Measurements from ENCODE around the gene STAG3. TPM values are rescaled to one million over a fixed set of nuclear protein-coding genes. Genes with fewer than 3 reads are reported as not detected.

Gene STAG3
- total RNA-seq, 1 donor from 2014 or later = not detected

DNA sequence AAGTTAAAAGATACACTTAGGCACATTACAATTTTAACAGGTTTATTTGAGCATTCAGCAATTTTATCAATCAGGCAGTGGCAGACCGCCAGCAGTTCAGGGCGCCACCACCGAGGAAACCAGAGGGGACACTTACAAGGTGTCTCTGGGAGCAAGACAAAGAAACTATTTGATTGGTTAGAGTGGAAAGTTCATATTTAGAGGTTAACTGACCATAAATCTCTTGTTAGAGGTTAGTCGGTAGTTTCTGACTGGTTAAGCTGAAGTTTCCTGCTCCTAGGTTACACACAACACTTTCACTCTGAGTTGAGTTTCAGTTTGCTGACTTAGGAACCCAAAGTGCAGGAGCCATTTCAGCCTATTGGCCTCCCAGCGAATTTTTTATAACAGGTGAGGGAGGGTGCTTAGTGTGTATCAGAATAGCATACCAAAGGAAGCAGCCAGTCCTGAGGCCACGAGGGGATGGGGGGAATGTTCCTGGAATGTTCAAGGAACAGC, 31.2 kb downstream of the STAG3 start:
- Histone ChIP-seq H3K27me3 (no peaks in the 10 kb centered on the region), H3K36me3 (no peaks in the 10 kb centered on the region), H3K27ac (no peak overlapping the region), H3K4me3 (no peak overlapping the region), H3K9me3 (no peaks in the 10 kb centered on the region), H3K4me1 (no peaks in the 10 kb centered on the region)
- DNase-seq (ENCODE audit: extremely low spot score in 2 of 2) = no peak
- no peak for TF ChIP-seq POLR2A (IDR thresholded peaks at IDR 0.05)
- TF ChIP-seq POLR2AphosphoS5 (IDR thresholded peaks at IDR 0.05; ENCODE audit: insufficient read depth in 1 of 2, low read depth in 1 of 2) = no peak
- TF ChIP-seq, protein P1, sequence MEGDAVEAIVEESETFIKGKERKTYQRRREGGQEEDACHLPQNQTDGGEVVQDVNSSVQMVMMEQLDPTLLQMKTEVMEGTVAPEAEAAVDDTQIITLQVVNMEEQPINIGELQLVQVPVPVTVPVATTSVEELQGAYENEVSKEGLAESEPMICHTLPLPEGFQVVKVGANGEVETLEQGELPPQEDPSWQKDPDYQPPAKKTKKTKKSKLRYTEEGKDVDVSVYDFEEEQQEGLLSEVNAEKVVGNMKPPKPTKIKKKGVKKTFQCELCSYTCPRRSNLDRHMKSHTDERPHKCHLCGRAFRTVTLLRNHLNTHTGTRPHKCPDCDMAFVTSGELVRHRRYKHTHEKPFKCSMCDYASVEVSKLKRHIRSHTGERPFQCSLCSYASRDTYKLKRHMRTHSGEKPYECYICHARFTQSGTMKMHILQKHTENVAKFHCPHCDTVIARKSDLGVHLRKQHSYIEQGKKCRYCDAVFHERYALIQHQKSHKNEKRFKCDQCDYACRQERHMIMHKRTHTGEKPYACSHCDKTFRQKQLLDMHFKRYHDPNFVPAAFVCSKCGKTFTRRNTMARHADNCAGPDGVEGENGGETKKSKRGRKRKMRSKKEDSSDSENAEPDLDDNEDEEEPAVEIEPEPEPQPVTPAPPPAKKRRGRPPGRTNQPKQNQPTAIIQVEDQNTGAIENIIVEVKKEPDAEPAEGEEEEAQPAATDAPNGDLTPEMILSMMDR (IDR thresholded peaks at IDR 0.05) = no peak
- intact Hi-C loops (cut with DNase I) = no loop called here

DNA sequence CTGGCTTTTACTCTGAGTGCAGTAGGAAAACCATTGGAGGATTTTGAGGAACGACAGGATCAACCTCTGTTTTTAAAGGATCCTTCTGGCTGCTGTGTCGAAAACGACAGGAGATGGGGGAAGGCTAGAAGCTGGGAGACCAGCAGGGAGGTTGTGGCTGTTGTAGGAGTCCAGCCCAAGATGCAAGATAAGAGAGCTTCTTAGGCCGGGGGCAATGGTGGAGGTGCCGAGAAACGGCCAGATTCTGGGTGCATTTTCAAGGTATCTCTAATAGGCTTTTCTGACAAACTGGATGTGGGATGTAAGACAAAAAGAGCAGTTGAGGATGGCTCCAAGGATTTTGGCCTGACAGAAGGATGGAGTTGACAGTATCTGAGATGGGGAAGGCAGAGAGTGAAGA, 31.8 kb downstream of the STAG3 start:
- Histone ChIP-seq H3K36me3 (no peaks in the 10 kb centered on the region), H3K4me1 (no peaks in the 10 kb centered on the region), H3K9me3 (no peaks in the 10 kb centered on the region), H3K4me3 (no peak overlapping the region), H3K27me3 (no peaks in the 10 kb centered on the region), H3K27ac (no peak overlapping the region)
- TF ChIP-seq POLR2AphosphoS5 (IDR thresholded peaks at IDR 0.05; ENCODE audit: insufficient read depth in 1 of 2, low read depth in 1 of 2) = no peak
- TF ChIP-seq, protein P1 (IDR thresholded peaks at IDR 0.05) = no peak
- TF ChIP-seq POLR2A (IDR thresholded peaks at IDR 0.05) = no peak
- DNase-seq (ENCODE audit: extremely low spot score in 2 of 2) = no peak
- intact Hi-C loops (cut with DNase I) = no loop called here

DNA sequence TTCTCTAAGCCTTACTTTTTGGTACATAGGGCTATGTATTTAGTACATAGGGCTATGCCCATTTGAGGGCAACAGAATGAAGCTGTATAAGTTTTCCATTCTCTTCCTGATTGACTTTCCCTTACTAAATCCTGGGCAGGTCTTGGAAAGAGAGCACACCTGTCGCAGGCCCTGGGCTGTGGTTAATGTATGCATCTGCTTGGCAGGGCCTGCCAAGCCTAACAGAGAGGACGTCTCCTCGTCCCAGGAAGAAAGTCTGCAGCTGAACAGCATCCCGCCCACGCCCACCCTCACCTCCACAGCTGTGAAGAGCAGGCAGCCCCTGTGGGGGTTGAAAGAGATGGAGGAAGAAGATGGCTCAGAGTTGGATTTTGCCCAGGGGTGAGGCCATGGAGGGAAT, 33.1 kb downstream of the STAG3 start:
- Histone ChIP-seq H3K4me3 (no peak overlapping the region), H3K36me3 (no peaks in the 10 kb centered on the region), H3K27ac (no peak overlapping the region), H3K4me1 (peaks cover 4% of the 10 kb centered on the region), H3K9me3 (no peaks in the 10 kb centered on the region), H3K27me3 (no peaks in the 10 kb centered on the region)
- intact Hi-C loops (cut with DNase I) = loop anchor here (10.0 kb wide), 1 partner anchor 76 kb away; no protein-coding TSS in a partner anchor
- TF ChIP-seq, protein P1 (IDR thresholded peaks at IDR 0.05) = no peak
- no peak for DNase-seq (ENCODE audit: extremely low spot score in 2 of 2)

DNA sequence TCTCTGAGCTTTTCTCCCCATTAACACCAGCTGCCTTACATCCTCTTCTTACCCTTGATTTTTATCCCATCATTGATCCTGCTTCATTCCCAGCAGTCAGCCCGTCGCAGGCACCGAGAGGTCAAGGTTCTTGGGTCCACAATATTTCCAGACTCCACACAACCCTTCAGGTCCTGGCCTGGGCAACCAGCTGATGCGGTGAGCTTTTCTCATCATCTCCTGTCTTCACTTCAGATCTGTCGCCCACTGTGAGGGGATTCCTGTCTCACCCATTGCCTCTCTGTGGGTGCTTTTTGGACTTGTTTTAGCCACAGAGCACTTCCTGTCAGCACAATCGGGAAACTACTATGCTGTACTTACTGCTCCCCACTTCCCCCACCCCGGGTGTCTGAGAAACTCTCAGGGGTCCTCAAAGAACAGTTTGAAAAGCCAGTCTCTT, 33.6 kb downstream of the STAG3 start:
- Histone ChIP-seq H3K9me3 (no peaks in the 10 kb centered on the region), H3K4me1 (peaks cover 4% of the 10 kb centered on the region), H3K36me3 (no peaks in the 10 kb centered on the region), H3K27me3 (no peaks in the 10 kb centered on the region), H3K27ac (no peak overlapping the region), H3K4me3 (no peak overlapping the region)
- no peak for DNase-seq (ENCODE audit: extremely low spot score in 2 of 2)
- TF ChIP-seq, protein P1 (IDR thresholded peaks at IDR 0.05) = no peak
- TF ChIP-seq POLR2AphosphoS5 (IDR thresholded peaks at IDR 0.05; ENCODE audit: insufficient read depth in 1 of 2, low read depth in 1 of 2) (no peak), POLR2A (IDR thresholded peaks at IDR 0.05) (no peak)
- intact Hi-C loops (cut with DNase I) = loop anchor here (10.0 kb wide), 1 partner anchor 77 kb away; no protein-coding TSS in a partner anchor

DNA sequence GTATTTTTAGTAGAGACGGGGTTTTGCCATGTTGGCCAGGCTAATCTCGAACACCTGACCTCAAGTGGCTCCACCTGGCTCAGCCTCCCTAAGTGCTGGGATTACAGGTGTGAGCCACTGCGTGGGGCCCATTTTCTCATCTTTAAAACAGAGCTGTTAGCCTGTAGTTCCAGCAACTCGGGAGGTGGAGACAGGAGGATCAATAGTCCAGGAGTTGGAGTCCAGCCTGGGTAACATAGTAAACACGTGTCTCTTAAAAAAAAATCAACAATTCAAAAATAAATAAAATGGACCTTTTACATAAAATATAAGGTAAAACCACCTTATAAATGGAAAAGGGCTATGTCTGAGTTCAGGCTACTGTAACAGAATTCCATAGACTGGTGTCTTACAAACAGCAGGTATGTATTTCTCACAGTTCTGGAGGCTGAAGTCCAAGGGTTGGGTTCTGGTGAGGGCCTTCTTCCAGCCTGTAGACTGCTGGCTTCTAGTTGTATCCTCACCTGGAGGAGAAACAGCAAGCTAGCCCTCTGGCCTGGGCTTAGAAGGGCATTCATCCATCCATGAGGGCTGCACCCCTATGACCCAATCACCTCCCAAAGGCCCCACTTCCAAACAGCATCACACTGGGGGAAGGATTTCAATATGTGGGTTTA, 35.0 kb downstream of the STAG3 start:
- DNase-seq (ENCODE audit: extremely low spot score in 2 of 2) = no peak
- Histone ChIP-seq H3K9me3 (no peaks in the 10 kb centered on the region), H3K27ac (no peak overlapping the region), H3K4me3 (no peak overlapping the region), H3K27me3 (no peaks in the 10 kb centered on the region), H3K4me1 (peaks cover 4% of the 10 kb centered on the region), H3K36me3 (no peaks in the 10 kb centered on the region)
- intact Hi-C loops (cut with DNase I) = loop anchor here (10.0 kb wide), 1 partner anchor 78 kb away; no protein-coding TSS in a partner anchor
- no peak for TF ChIP-seq POLR2A (IDR thresholded peaks at IDR 0.05)
- no peak for TF ChIP-seq POLR2AphosphoS5 (IDR thresholded peaks at IDR 0.05; ENCODE audit: insufficient read depth in 1 of 2, low read depth in 1 of 2)
- TF ChIP-seq, protein P1 (IDR thresholded peaks at IDR 0.05) = no peak
